T-cell (primary cell): Measurements from ENCODE around the gene ZC3H12C. TPM values are rescaled to one million over a fixed set of nuclear protein-coding genes. Genes with fewer than 3 reads are reported as not detected.

Experiments
- ATAC-seq, 4 experiments: fragments of 200-7000 bp in 3 of 4; fragments of 150-1000 bp in 1 of 4; cut with Tn5 transposase; replicated peaks in 1 of 4; 1 replicate in 3 of 4; 2 replicates in 1 of 4; pipeline ENCODE4 v1.10.0; 2021; ENCODE audit warnings: moderate library complexity in 3 of 4, mild to moderate bottlenecking in 2 of 4, moderate number of reproducible peaks in 1 of 4
- CTCF ChIA-PET, 2 donors: fragments of 300-600 bp; sonication (Branson Sonifier 250); formaldehyde crosslinking; loops; one replicate each; lab custom pipeline; 2022; ENCODE audit warnings: antibody characterized with exemption in 2 of 2; lab: Charles Lee
- POLR2A ChIA-PET, 2 donors: fragments of 300-600 bp; sonication (Branson Sonifier 250); formaldehyde crosslinking; loops; one replicate each; lab custom pipeline; 2022; ENCODE audit warnings: antibody characterized with exemption in 2 of 2; lab: Charles Lee
- DNase-seq, 35 experiments: peaks; one replicate each; pipeline versions ENCODE4 v3.0.0 to v3.0.0-alpha.2; 2013 to 2023
- H3K27ac ChIP-seq: one replicate; pipeline ENCODE4 v1.5.1; 2013; ENCODE audit warnings: low read length
- H3K27me3 ChIP-seq, 2 experiments: replicated peaks in 1 of 2; 1 replicate in 1 of 2; 2 replicates in 1 of 2; pipeline versions ENCODE4 v1.6.1 to v1.7.0; 2013; ENCODE audit warnings: low read length in 1 of 2, mixed read lengths in 1 of 2; ENCODE audit not compliant: control insufficient read depth in 2 of 2, insufficient read depth in 2 of 2; ENCODE audit errors: extremely low read depth in 1 of 2
- H3K36me3 ChIP-seq, 2 donors: 1 replicate in 1 of 2; 2 replicates in 1 of 2; pipeline versions ENCODE4 v1.6.1 to v1.7.0; 2013; ENCODE audit warnings: low read length in 1 of 2; ENCODE audit not compliant: control insufficient read depth in 2 of 2, insufficient read depth in 1 of 2; ENCODE audit errors: extremely low read depth in 1 of 2
- H3K4me1 ChIP-seq, 2 experiments: 1 replicate in 1 of 2; 2 replicates in 1 of 2; pipeline versions ENCODE4 v1.6.1 to v1.7.0; 2013; ENCODE audit warnings: low read length in 2 of 2, mixed read lengths in 1 of 2; ENCODE audit not compliant: insufficient read depth in 2 of 2, control insufficient read depth in 1 of 2; ENCODE audit errors: extremely low read depth in 1 of 2
- H3K4me3 ChIP-seq, 2 donors: 1 replicate in 1 of 2; 2 replicates in 1 of 2; pipeline versions ENCODE4 v1.5.1 to v1.7.0; 2013; ENCODE audit warnings: mild to moderate bottlenecking in 2 of 2, low read length in 1 of 2, moderate library complexity in 1 of 2; ENCODE audit not compliant: control insufficient read depth in 1 of 2; ENCODE audit errors: extremely low read depth in 1 of 2
- H3K9me3 ChIP-seq: 2 replicates; pipeline ENCODE4 v1.7.0; 2013
- H3K27ac Mint-ChIP-seq, 2 donors: one replicate each; pipeline ENCODE4 v1.8.0; 2020 to 2021; ENCODE audit warnings: mild to moderate bottlenecking in 2 of 2, mixed read lengths in 2 of 2
- H3K27me3 Mint-ChIP-seq, 2 donors: one replicate each; pipeline ENCODE4 v1.8.0; 2021 to 2022; ENCODE audit warnings: mixed read lengths in 2 of 2
- H3K36me3 Mint-ChIP-seq: one replicate; pipeline ENCODE4 v1.8.0; 2021; ENCODE audit warnings: mixed read lengths
- H3K4me1 Mint-ChIP-seq, 3 donors: one replicate each; pipeline ENCODE4 v1.8.0; 2020 to 2022; ENCODE audit warnings: mixed read lengths in 3 of 3, mild to moderate bottlenecking in 1 of 3
- H3K4me3 Mint-ChIP-seq, 3 donors: one replicate each; pipeline ENCODE4 v1.8.0; 2020 to 2022; ENCODE audit warnings: mild to moderate bottlenecking in 3 of 3, mixed read lengths in 3 of 3, moderate library complexity in 3 of 3
- H3K9me3 Mint-ChIP-seq, 3 donors: one replicate each; pipeline ENCODE4 v1.8.0; 2020 to 2022; ENCODE audit warnings: mixed read lengths in 3 of 3
- WGBS: methylation state at CpG from one replicate; pipeline ENCODE4 v1.1.5; 2013; ENCODE audit warnings: missing lambda C conversion rate; ENCODE audit not compliant: insufficient coverage; 5-methylcytosine and 5-hydroxymethylcytosine counted together
- total RNA-seq, 35 experiments: library from RNA in 6 of 35; stranded (reverse) in 6 of 35; fragments of 120-200 nt in 1 of 35; gene quantifications; one replicate each; pipeline versions ENCODE4 v1.2.1 to v1.2.4 and lab custom pipeline; 2013 to 2026

ZC3H12C gene
- total RNA-seq, 5 donors from 2014 or later (not counting 1 experiment from before 2014, with no cell fraction given): 0.10 to 0.23 (median 0.14) TPM

DNA sequence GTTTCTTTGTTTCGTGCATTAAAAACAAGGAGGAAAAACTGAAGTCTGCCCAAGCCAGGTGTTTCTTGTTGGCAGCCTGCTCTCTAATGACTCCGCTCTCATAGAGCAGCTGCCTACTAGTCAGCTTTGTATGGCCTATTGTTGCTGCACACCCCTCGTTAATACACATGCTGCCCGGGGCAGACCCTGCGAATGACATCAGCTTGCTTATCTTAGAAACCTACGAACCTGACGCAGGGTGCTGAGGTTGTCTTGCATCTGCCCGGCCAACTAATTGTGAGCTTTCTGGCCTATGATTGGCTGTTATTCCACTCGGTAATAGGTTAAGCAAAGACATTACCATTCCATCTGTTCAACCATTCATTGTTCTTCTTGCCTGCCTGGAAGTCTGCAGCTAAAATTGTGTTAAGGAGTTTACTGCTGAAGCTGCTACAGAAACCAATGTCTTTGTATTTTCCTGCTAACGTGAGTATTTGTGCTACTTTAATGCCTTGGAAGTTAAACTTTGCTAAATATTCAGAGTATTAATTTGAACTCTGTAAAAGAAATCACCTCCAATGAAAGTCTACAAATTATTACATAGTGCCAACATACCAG is 37.5 kb downstream of the ZC3H12C start:
- Mint-ChIP-seq H3K9me3 (no peaks in the 10 kb centered on the region), H3K4me3 (no peak overlapping the region), H3K27me3 (peaks cover 5 to 11% of the 10 kb centered on the region in 2 donors), H3K4me1 (no peaks in the 10 kb centered on the region), H3K36me3 (no peaks in the 10 kb centered on the region), H3K27ac (no peak overlapping the region)
- Histone ChIP-seq H3K4me1 (no peaks in the 10 kb centered on the region), H3K4me3 (no peak overlapping the region), H3K9me3 (no peaks in the 10 kb centered on the region), H3K27ac (no peak overlapping the region), H3K27me3 (peaks cover 0 to 4% of the 10 kb centered on the region in 2 experiments), H3K36me3 (no peaks in the 10 kb centered on the region)
- DNase-seq: no peak
- POLR2A ChIA-PET: interaction anchor here in 1 of 2 donors (0.6 kb wide), 1 partner anchor 30 kb away, joined by 3 read pairs; no protein-coding TSS in a partner anchor
- 89% methylated on average over 7 of the region's 10 CpGs for WGBS
- no peak for ATAC-seq
- CTCF ChIA-PET: no interaction called here

DNA sequence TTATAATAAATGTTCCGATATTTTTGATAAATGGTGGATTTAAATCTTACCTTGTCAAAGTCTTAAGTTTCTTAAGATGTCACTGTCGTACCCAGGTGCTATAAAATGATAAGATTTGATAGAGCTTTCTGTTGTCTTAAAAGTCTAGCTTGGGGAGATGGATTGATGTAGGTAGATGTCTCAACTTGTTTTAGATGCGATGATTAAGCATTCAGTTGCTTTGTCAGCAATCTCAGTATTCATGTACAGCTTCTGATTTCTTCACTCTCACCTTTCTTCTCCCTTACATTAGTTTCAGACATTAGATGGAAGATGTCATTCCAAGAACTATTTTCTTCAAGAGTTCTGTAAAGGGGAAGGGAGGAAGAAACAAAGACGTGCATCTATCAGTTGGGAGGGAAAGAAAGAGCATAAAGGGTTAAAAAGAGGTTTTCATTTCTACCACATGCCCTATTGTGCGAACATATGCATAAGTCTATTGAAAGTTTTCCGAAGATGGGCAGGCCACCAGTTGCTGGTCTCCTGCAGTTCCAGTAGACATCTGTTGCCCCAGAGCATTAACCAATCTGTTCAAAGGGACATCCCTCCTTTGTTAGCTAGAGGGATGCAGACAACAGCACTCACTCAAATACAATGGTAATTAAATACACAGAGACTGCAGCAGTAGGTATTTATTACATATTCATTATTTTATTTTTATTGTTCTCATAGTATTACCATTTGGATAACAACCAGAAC is 38.4 kb downstream of the ZC3H12C start:
- no peak overlapping the region for H3K4me3 Mint-ChIP-seq
- POLR2A ChIA-PET: no interaction called here

DNA sequence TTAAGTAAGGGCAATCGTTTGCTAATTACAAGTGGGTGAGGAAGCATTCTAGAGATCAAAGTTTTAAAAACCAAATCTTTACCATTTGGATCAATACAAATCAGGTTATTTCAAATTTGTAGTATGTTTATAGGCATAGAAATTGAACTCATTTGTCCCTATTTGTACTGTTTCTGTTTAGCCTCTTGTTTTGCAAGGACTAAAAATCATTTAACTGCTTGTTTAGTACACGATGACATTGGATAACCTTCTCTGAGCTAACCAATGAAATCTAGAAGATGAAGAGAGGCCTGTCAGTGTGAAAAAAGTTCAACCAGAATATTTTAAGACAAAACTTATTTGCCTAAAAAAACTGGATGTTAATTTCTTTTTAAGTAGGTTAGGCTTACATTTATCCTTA is 40.0 kb downstream of the ZC3H12C start:
- no peaks in the 10 kb centered on the region for H3K4me1 Mint-ChIP-seq
- no peaks in the 10 kb centered on the region for H3K9me3 Mint-ChIP-seq
- ATAC-seq: no peak

More for the DNA sequence above, 38.4 kb downstream of the ZC3H12C start:
- no peak overlapping the region for H3K27ac ChIP-seq
- no peak overlapping the region for H3K27ac Mint-ChIP-seq
- no peaks in the 10 kb centered on the region for H3K36me3 ChIP-seq
- H3K36me3 Mint-ChIP-seq: no peaks in the 10 kb centered on the region
- H3K4me1 Mint-ChIP-seq: no peaks in the 10 kb centered on the region
- H3K27me3 ChIP-seq: peaks cover 0 to 4% of the 10 kb centered on the region in 2 experiments
- CTCF ChIA-PET: no interaction called here
- no peaks in the 10 kb centered on the region for H3K9me3 Mint-ChIP-seq
- no peaks in the 10 kb centered on the region for H3K4me1 ChIP-seq
- DNase-seq: no peak
- no peak overlapping the region for H3K4me3 ChIP-seq
- H3K27me3 Mint-ChIP-seq: peaks cover 5 to 11% of the 10 kb centered on the region in 2 donors
- ATAC-seq: no peak
- WGBS: 100% methylated on average over 3 of the region's 6 CpGs
- no peaks in the 10 kb centered on the region for H3K9me3 ChIP-seq

DNA sequence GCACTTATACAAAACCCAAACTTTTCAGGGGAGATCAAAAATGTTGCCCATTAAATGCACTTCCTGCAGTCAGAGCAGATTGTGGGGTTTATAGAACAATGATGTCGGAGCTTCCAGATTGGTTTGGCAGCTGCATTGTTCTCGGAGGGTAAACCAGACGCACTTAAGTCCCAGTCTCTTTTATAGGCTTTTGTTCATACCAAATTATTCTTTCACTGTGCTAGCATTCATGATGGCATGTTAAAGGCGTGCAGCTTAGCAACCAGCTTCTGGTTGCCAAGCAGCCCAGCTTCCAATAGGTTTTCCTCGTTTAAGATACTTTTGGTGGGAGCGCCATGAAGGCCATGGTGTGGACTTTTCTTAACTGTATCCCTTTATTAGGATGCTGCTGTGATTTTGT is 40.9 kb downstream of the ZC3H12C start:
- POLR2A ChIA-PET: no interaction called here
- Mint-ChIP-seq H3K4me1 (no peaks in the 10 kb centered on the region), H3K36me3 (no peaks in the 10 kb centered on the region), H3K4me3 (no peak overlapping the region), H3K27ac (no peak overlapping the region), H3K9me3 (no peaks in the 10 kb centered on the region), H3K27me3 (peaks cover 5 to 7% of the 10 kb centered on the region in 2 donors)
- Histone ChIP-seq H3K9me3 (no peaks in the 10 kb centered on the region), H3K4me3 (no peak overlapping the region), H3K4me1 (no peaks in the 10 kb centered on the region), H3K27ac (no peak overlapping the region), H3K36me3 (no peaks in the 10 kb centered on the region), H3K27me3 (peaks cover 0 to 4% of the 10 kb centered on the region in 2 experiments)
- ATAC-seq (no peak), DNase-seq (no peak)
- 80% methylated on average over 2 of the region's 6 CpGs for WGBS
- CTCF ChIA-PET: no interaction called here

More for the DNA sequence above, 40.0 kb downstream of the ZC3H12C start:
- Histone ChIP-seq H3K9me3 (no peaks in the 10 kb centered on the region), H3K4me3 (no peak overlapping the region), H3K27ac (no peak overlapping the region), H3K27me3 (peaks cover 0 to 4% of the 10 kb centered on the region in 2 experiments), H3K36me3 (no peaks in the 10 kb centered on the region), H3K4me1 (no peaks in the 10 kb centered on the region)
- no peak overlapping the region for H3K27ac Mint-ChIP-seq
- ChIA-PET CTCF (no interaction called here), POLR2A (no interaction called here)
- DNase-seq: no peak
- no peaks in the 10 kb centered on the region for H3K36me3 Mint-ChIP-seq
- H3K4me3 Mint-ChIP-seq: no peak overlapping the region
- H3K27me3 Mint-ChIP-seq: peaks cover 5 to 7% of the 10 kb centered on the region in 2 donors
- WGBS: no CpG with 5 or more reads among the region's 2 CpGs

DNA sequence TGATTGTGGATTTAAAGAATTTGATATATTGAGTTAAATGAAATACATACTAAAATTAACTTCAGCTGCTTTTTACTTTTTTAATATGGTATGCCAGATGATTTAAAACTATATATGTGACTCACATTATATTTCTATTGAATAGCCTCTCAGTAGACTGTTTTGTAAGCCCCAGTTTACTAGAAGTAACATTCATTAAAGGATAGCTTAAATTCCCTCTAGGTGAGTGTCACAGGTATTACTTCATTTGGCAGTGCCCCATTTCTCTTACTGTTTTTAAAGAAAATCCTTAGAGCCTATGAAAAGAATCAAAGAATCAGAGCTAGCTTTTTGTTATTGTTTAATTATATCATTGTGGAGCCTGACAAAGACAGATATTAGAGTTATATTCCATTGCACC is 48.6 kb downstream of the ZC3H12C start:
- DNase-seq (no peak), ATAC-seq (no peak)
- H3K9me3 ChIP-seq: no peaks in the 10 kb centered on the region
- no peaks in the 10 kb centered on the region for H3K4me1 ChIP-seq
- Mint-ChIP-seq H3K27ac (no peak overlapping the region), H3K9me3 (no peaks in the 10 kb centered on the region), H3K4me1 (no peaks in the 10 kb centered on the region), H3K4me3 (no peak overlapping the region), H3K36me3 (no peaks in the 10 kb centered on the region), H3K27me3 (peaks cover 5 to 12% of the 10 kb centered on the region in 2 donors)
- ChIA-PET POLR2A (no interaction called here), CTCF (no interaction called here)
- H3K27ac ChIP-seq: no peak overlapping the region
- no peak overlapping the region for H3K4me3 ChIP-seq
- peaks cover 0 to 2% of the 10 kb centered on the region in 2 experiments for H3K27me3 ChIP-seq
- H3K36me3 ChIP-seq: no peaks in the 10 kb centered on the region

DNA sequence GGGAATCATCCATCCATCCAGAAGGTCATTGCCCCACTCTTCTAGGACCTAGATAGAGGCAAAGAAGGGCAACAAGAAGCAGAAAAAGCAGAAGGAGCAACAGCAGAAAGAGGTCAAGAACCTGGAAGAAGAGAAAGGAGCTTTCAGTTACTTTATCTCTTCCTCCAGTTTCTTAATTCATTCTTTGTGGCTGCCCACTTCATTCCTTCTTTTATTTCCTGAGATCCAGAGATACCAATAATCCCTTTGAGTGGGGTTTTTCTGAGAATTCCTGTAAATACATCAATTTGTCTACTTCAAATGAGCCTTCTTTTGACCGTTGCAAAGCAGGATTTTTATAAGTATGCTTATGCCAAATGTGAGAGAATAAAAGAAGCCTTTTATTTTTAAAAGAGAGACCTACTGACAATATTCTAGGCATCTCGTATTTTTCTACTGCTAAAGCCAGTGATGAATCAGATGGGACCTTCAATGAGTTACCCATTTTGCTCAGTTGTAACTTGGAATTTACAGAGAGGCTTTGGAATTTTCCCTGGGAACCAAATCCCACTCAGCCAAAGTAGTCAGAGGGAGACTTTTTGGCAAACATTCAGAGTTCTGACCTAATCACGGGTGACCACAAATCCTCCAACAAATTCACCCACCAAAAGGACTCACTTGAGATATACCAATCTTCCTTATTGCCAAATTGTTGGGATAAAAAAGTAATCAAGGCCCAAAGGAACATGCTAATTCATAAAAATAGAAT is 54.9 kb downstream of the ZC3H12C start:
- Histone ChIP-seq H3K4me1 (no peaks in the 10 kb centered on the region), H3K4me3 (no peak overlapping the region), H3K9me3 (no peaks in the 10 kb centered on the region), H3K36me3 (no peaks in the 10 kb centered on the region), H3K27ac (no peak overlapping the region), H3K27me3 (peaks cover 0 to 7% of the 10 kb centered on the region in 2 experiments)
- no peak overlapping the region for H3K4me3 Mint-ChIP-seq
- POLR2A ChIA-PET: no interaction called here
- peaks cover 0 to 2% (median 0%) of the 10 kb centered on the region in 3 donors for H3K4me1 Mint-ChIP-seq
- ATAC-seq (no peak), DNase-seq (no peak)
- no peak overlapping the region for H3K27ac Mint-ChIP-seq
- H3K27me3 Mint-ChIP-seq: peaks cover 4% of the 10 kb centered on the region in 2 donors
- H3K9me3 Mint-ChIP-seq: no peaks in the 10 kb centered on the region
- no CpG with 5 or more reads among the region's 3 CpGs for WGBS
- CTCF ChIA-PET: no interaction called here
- H3K36me3 Mint-ChIP-seq: no peaks in the 10 kb centered on the region
